GM12878 (cell line): ENCODE results near the gene PRSS33. TPM values are rescaled to one million over a fixed set of nuclear protein-coding genes. Genes with fewer than 3 reads are reported as not detected.
A peak's percentile ranks its signal among the peaks of the same experiment; 100 is the strongest.

Experiments
- BHLHE40 ChIP-seq, 2 experiments: fragments of 450-650 bp in 1 of 2; IDR thresholded peaks; 2 replicates each; pipeline ENCODE4 v1.6.1; 2011 to 2017; ENCODE audit warnings: low read depth in 2 of 2, borderline replicate concordance in 1 of 2, improper control_type of control experiment in 1 of 2, low read length in 1 of 2, mild to moderate bottlenecking in 1 of 2
- E2F4 ChIP-seq: IDR thresholded peaks from 2 replicates; pipeline ENCODE4 v1.6.1; 2012; ENCODE audit warnings: low read depth, low read length, improper control_type of control experiment
- IRF3 ChIP-seq: fragments of 450-650 bp; IDR thresholded peaks from 2 replicates; pipeline ENCODE4 v1.6.1; 2014; ENCODE audit warnings: mild to moderate bottlenecking
- MEF2B ChIP-seq: fragments of 450-650 bp; IDR thresholded peaks from 2 replicates; pipeline ENCODE4 v1.6.1; 2018; ENCODE audit warnings: mild to moderate bottlenecking, moderate library complexity; ENCODE audit not compliant: partially characterized antibody, poor library complexity, severe bottlenecking
- MYB ChIP-seq: fragments of 150-350 bp; IDR thresholded peaks from 2 replicates; pipeline ENCODE4 v1.6.1; 2014; ENCODE audit warnings: mild to moderate bottlenecking, low read depth, low read length, borderline replicate concordance
- NFIC ChIP-seq: IDR thresholded peaks from 2 replicates; pipeline ENCODE4 v1.6.1; 2012; ENCODE audit warnings: low read depth, mild to moderate bottlenecking, inconsistent platforms, low read length, moderate library complexity
- RUNX3 ChIP-seq: IDR thresholded peaks from 2 replicates; pipeline ENCODE4 v1.6.1; 2012; ENCODE audit warnings: low read length, inconsistent platforms
- SREBF2 ChIP-seq: IDR thresholded peaks from 2 replicates; pipeline ENCODE4 v1.6.1; 2012; ENCODE audit warnings: mild to moderate bottlenecking, low read length
- TAF1 ChIP-seq: IDR thresholded peaks from 2 replicates; pipeline ENCODE4 v1.6.1; 2011; ENCODE audit warnings: mild to moderate bottlenecking, low read depth, low read length, borderline replicate concordance
- TBL1XR1 ChIP-seq: IDR thresholded peaks from 2 replicates; pipeline ENCODE4 v1.6.1; 2012; ENCODE audit warnings: low read depth, low read length, improper control_type of control experiment
- TCF12 ChIP-seq: IDR thresholded peaks from 2 replicates; pipeline ENCODE4 v1.6.1; 2011; ENCODE audit warnings: low read depth, mild to moderate bottlenecking, low read length
- ZNF217 ChIP-seq: fragments of 450-650 bp; IDR thresholded peaks from 2 replicates; pipeline ENCODE4 v1.6.1; 2017; ENCODE audit warnings: antibody characterized with exemption, mild to moderate bottlenecking
- polyA plus RNA-seq, 11 experiments: library from polyadenylated mRNA; depleted of rRNA in 4 of 11; unstranded in 6 of 11; stranded (reverse) in 5 of 11; fragments of >200 nt; fragmentation: Nextera tagmentation in 4 of 11; fragmentation: Illumina TruSeq in 1 of 11; extraction: Ambion mirVana in 4 of 11; extraction: Trizol in 1 of 11; gene quantifications; 1 replicate in 1 of 11; 2 replicates in 10 of 11; pipeline versions ENCODE4 v1.2.1 to v1.2.3, GENCODE V29; 2011 to 2016; ENCODE audit warnings: inconsistent platforms in 2 of 11, missing spikeins in 2 of 11, low read depth in 1 of 11
- total RNA-seq, 4 experiments: library from RNA; depleted of rRNA in 3 of 4; stranded (reverse); fragments of >200 nt in 3 of 4; fragmentation: Illumina TruSeq in 1 of 4; extraction: Trizol in 1 of 4; gene quantifications; 2 replicates each; pipeline versions ENCODE4 v1.2.1 to v1.2.3, GENCODE V29; 2013 to 2021
- TF ChIP-seq, protein P1 (sequence below): IDR thresholded peaks from 2 replicates; pipeline ENCODE4 v1.6.1; 2012; ENCODE audit warnings: low read depth, low read length, improper control_type of control experiment
- TF ChIP-seq, protein P2 (sequence below): fragments of 450-650 bp; conservative IDR thresholded peaks from 2 replicates; pipeline ENCODE4 v1.6.1; 2017; ENCODE audit warnings: mild to moderate bottlenecking, moderate library complexity

Gene PRSS33
- total and polyA plus RNA-seq, 10 of the 15 experiments (the other 5 are each of a cell fraction or from before 2014, with no cell fraction given) = not detected

- TF ChIP-seq, protein P1, sequence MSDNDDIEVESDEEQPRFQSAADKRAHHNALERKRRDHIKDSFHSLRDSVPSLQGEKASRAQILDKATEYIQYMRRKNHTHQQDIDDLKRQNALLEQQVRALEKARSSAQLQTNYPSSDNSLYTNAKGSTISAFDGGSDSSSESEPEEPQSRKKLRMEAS = peak; percentile 49
- TF ChIP-seq MYB = no peak
- TF ChIP-seq SREBF2 = no peak
- TF ChIP-seq TAF1 = 0 out of 2 replicates have a peak, but pooled peaks have one; percentile 33
- peak; percentile 46 for TF ChIP-seq MEF2B
- TF ChIP-seq, protein P2, sequence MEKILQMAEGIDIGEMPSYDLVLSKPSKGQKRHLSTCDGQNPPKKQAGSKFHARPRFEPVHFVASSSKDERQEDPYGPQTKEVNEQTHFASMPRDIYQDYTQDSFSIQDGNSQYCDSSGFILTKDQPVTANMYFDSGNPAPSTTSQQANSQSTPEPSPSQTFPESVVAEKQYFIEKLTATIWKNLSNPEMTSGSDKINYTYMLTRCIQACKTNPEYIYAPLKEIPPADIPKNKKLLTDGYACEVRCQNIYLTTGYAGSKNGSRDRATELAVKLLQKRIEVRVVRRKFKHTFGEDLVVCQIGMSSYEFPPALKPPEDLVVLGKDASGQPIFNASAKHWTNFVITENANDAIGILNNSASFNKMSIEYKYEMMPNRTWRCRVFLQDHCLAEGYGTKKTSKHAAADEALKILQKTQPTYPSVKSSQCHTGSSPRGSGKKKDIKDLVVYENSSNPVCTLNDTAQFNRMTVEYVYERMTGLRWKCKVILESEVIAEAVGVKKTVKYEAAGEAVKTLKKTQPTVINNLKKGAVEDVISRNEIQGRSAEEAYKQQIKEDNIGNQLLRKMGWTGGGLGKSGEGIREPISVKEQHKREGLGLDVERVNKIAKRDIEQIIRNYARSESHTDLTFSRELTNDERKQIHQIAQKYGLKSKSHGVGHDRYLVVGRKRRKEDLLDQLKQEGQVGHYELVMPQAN = peak; percentile 24
- TF ChIP-seq TCF12 = 0 out of 2 replicates have a peak, but pooled peaks have one; percentile 37
- no peak for TF ChIP-seq NFIC
- no peak for TF ChIP-seq IRF3
- 0 out of 2 replicates have a peak, but pooled peaks have one; percentile 41 for TF ChIP-seq ZNF217
- TF ChIP-seq BHLHE40 (IDR thresholded peaks at IDR 0.05; ENCODE audit: borderline replicate concordance in 1 of 2, low read depth in 2 of 2, low read length in 1 of 2) = peak in 1 of 2 experiments; percentile 45; a peak in 2 of 4 replicates
- no peak for TF ChIP-seq RUNX3
- 0 out of 2 replicates have a peak, but pooled peaks have one; percentile 7 for TF ChIP-seq E2F4
- 0 out of 2 replicates have a peak, but pooled peaks have one; percentile 11 for TF ChIP-seq TBL1XR1
Observed at GRCh38 chr16:2752850-2753732, 34.3 kb downstream of the PRSS33 start (continued).
